CD14-positive monocyte (primary cell): ENCODE data around the gene EXOC8. TPM values are rescaled to one million over a fixed set of nuclear protein-coding genes. Genes with fewer than 3 reads are reported as not detected.

ENCODE experiments used
- DNase-seq, 3 donors: peaks; one replicate each; pipeline ENCODE4 v3.0.0-alpha.2; 2011 to 2022
- H2AFZ ChIP-seq: 2 replicates; pipeline ENCODE4 v1.6.0; 2012; ENCODE audit warnings: mild to moderate bottlenecking, low read depth, low read length, inconsistent platforms; ENCODE audit not compliant: insufficient read depth, poor library complexity, severe bottlenecking
- H3K27ac ChIP-seq, 2 donors: 1 replicate in 1 of 2; 2 replicates in 1 of 2; pipeline ENCODE4 v1.5.1; 2012 to 2013; ENCODE audit warnings: low read length in 2 of 2, control low read depth in 1 of 2, inconsistent platforms in 1 of 2, low read depth in 1 of 2, mild to moderate bottlenecking in 1 of 2
- H3K27me3 ChIP-seq, 2 donors: one replicate each; pipeline versions ENCODE4 v1.6.0 to v1.6.1; 2011 to 2013; ENCODE audit warnings: low read length in 2 of 2; ENCODE audit not compliant: control insufficient read depth in 2 of 2, insufficient read depth in 2 of 2
- H3K36me3 ChIP-seq, 2 donors: replicated peaks in 1 of 2; 1 replicate in 1 of 2; 2 replicates in 1 of 2; pipeline versions ENCODE4 v1.5.1 to v1.6.1; 2012 to 2013; ENCODE audit warnings: low read length in 2 of 2, control low read depth in 1 of 2, inconsistent platforms in 1 of 2, mild to moderate bottlenecking in 1 of 2; ENCODE audit not compliant: insufficient read depth in 2 of 2, control insufficient read depth in 1 of 2
- H3K4me1 ChIP-seq, 2 donors: 1 replicate in 1 of 2; 2 replicates in 1 of 2; pipeline versions ENCODE4 v1.5.1 to v1.6.1; 2012 to 2013; ENCODE audit warnings: low read length in 2 of 2, control low read depth in 1 of 2, inconsistent platforms in 1 of 2, mild to moderate bottlenecking in 1 of 2, moderate library complexity in 1 of 2; ENCODE audit not compliant: insufficient read depth in 2 of 2, control insufficient read depth in 1 of 2
- H3K4me2 ChIP-seq: replicated peaks from 2 replicates; pipeline ENCODE3; 2012; ENCODE audit warnings: low read length, moderate library complexity, mild to moderate bottlenecking; ENCODE audit not compliant: poor library complexity, severe bottlenecking; ENCODE audit errors: extremely low read depth
- H3K4me3 ChIP-seq, 3 experiments: fragments of 200-600 bp in 1 of 3; sonication (generic) in 1 of 3; replicated peaks in 1 of 3; 1 replicate in 2 of 3; 2 replicates in 1 of 3; pipeline ENCODE4 v1.5.1; 2011 to 2013; ENCODE audit warnings: low read length in 3 of 3, mild to moderate bottlenecking in 3 of 3, control low read depth in 2 of 3, low read depth in 2 of 3, inconsistent platforms in 1 of 3, moderate library complexity in 1 of 3
- H3K79me2 ChIP-seq: 2 replicates; pipeline ENCODE4 v1.6.0; 2012; ENCODE audit warnings: mild to moderate bottlenecking, control low read depth, inconsistent platforms, low read length, moderate library complexity; ENCODE audit not compliant: insufficient read depth
- H3K9ac ChIP-seq: 2 replicates; pipeline ENCODE4 v1.6.0; 2017; ENCODE audit warnings: low read length, mild to moderate bottlenecking; ENCODE audit not compliant: insufficient read depth, poor library complexity, severe bottlenecking
- H3K9me3 ChIP-seq, 2 donors: replicated peaks in 1 of 2; 1 replicate in 1 of 2; 2 replicates in 1 of 2; pipeline versions ENCODE4 v1.5.1 to v1.6.1; 2012 to 2013; ENCODE audit warnings: low read length in 2 of 2, control low read depth in 1 of 2; ENCODE audit not compliant: control insufficient read depth in 1 of 2, insufficient read depth in 1 of 2
- H4K20me1 ChIP-seq: 2 replicates; pipeline ENCODE4 v1.6.0; 2012; ENCODE audit warnings: mild to moderate bottlenecking, low read length, control low read depth, moderate library complexity; ENCODE audit not compliant: insufficient read depth
- H3K27ac Mint-ChIP-seq, 7 donors: one replicate each; pipeline ENCODE4 v1.8.0; 2020; ENCODE audit warnings: mild to moderate bottlenecking in 7 of 7, mixed read lengths in 7 of 7, moderate library complexity in 6 of 7, inconsistent platforms in 2 of 7
- H3K27me3 Mint-ChIP-seq, 3 donors: one replicate each; pipeline ENCODE4 v1.8.0; 2021 to 2022; ENCODE audit warnings: low read depth in 3 of 3, mild to moderate bottlenecking in 3 of 3, mixed read lengths in 3 of 3, moderate library complexity in 3 of 3, inconsistent platforms in 1 of 3
- H3K36me3 Mint-ChIP-seq, 2 donors: one replicate each; pipeline ENCODE4 v1.8.0; 2020; ENCODE audit warnings: mixed read lengths in 2 of 2, inconsistent platforms in 1 of 2, mild to moderate bottlenecking in 1 of 2
- H3K4me1 Mint-ChIP-seq: one replicate; pipeline ENCODE4 v1.8.0; 2020; ENCODE audit warnings: mild to moderate bottlenecking, mixed read lengths
- H3K4me3 Mint-ChIP-seq, 2 donors: one replicate each; pipeline ENCODE4 v1.8.0; 2020; ENCODE audit warnings: mild to moderate bottlenecking in 2 of 2, mixed read lengths in 2 of 2, moderate library complexity in 1 of 2
- H3K9me3 Mint-ChIP-seq, 7 donors: one replicate each; pipeline ENCODE4 v1.8.0; 2020 to 2022; ENCODE audit warnings: mixed read lengths in 7 of 7, mild to moderate bottlenecking in 6 of 7, moderate library complexity in 6 of 7, inconsistent platforms in 2 of 7
- WGBS: methylation state at CpG from one replicate; pipeline ENCODE4 v1.1.5; 2013; ENCODE audit warnings: missing lambda C conversion rate; ENCODE audit not compliant: insufficient coverage; 5-methylcytosine and 5-hydroxymethylcytosine counted together
- intact Hi-C, 2 donors: fragments of 100-400 bp; cut with micrococcal nuclease; formaldehyde crosslinking; loops; one replicate each; pipeline versions ENCODE4 v1.15.0 to v1.15.1; 2023
- polyA plus RNA-seq, 3 donors: library from polyadenylated mRNA; depleted of rRNA in 1 of 3; unstranded in 2 of 3; stranded (reverse) in 1 of 3; fragments of 300-500 nt in 2 of 3; fragments of >200 nt in 1 of 3; fragmentation: Illumina TruSeq in 2 of 3; gene quantifications; 1 replicate in 2 of 3; 2 replicates in 1 of 3; pipeline ENCODE4 v1.2.3, GENCODE V29; 2012 to 2021
- TF ChIP-seq, protein P1 (sequence below): fragments of 200-600 bp; IDR thresholded peaks from one replicate; pipeline ENCODE4 v1.8.0; 2022; ENCODE audit warnings: antibody characterized with exemption, mild to moderate bottlenecking

EXOC8 gene
- polyA plus RNA-seq, 3 donors: 2.8 to 7.8 (median 3.1) TPM

DNA sequence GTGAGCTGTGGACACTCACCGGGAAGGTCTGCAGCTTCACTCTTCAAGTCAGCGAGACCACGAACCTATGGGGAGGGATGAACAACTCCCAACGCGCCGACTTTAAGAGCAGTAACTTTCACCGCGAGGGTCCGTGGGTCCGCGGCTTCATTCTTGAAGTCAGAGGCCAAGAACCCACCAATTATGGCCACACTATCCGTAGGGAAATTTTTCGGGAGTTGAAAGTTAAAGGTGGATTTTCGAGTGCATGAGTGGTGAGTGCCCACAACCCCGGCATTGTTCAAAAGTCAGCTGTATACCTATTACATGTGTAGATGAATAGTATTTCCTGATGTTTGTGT, 19.7 kb downstream of the EXOC8 start:
- Mint-ChIP-seq H3K36me3 (no peaks in the 10 kb centered on the region), H3K27ac (no peak overlapping the region), H3K4me3 (no peak overlapping the region), H3K27me3 (peaks cover 0 to 2% (median 1%) of the 10 kb centered on the region in 3 donors), H3K9me3 (peaks cover 0 to 13% (median 3%) of the 10 kb centered on the region in 7 donors), H3K4me1 (peaks cover 4% of the 10 kb centered on the region)
- Histone ChIP-seq H3K36me3 (no peaks in the 10 kb centered on the region), H3K4me1 (no peaks in the 10 kb centered on the region), H3K79me2 (no peaks in the 10 kb centered on the region), H4K20me1 (no peaks in the 10 kb centered on the region), H3K9ac (no peak overlapping the region), H3K27ac (no peak overlapping the region), H2AFZ (no peak overlapping the region), H3K9me3 (peaks cover 0 to 7% of the 10 kb centered on the region in 2 donors), H3K4me3 (no peak overlapping the region), H3K4me2 (no peak overlapping the region), H3K27me3 (no peaks in the 10 kb centered on the region)
- intact Hi-C loops: no loop called here
- 92% methylated on average over 6 of the region's 15 CpGs for WGBS
- TF ChIP-seq, protein P1, sequence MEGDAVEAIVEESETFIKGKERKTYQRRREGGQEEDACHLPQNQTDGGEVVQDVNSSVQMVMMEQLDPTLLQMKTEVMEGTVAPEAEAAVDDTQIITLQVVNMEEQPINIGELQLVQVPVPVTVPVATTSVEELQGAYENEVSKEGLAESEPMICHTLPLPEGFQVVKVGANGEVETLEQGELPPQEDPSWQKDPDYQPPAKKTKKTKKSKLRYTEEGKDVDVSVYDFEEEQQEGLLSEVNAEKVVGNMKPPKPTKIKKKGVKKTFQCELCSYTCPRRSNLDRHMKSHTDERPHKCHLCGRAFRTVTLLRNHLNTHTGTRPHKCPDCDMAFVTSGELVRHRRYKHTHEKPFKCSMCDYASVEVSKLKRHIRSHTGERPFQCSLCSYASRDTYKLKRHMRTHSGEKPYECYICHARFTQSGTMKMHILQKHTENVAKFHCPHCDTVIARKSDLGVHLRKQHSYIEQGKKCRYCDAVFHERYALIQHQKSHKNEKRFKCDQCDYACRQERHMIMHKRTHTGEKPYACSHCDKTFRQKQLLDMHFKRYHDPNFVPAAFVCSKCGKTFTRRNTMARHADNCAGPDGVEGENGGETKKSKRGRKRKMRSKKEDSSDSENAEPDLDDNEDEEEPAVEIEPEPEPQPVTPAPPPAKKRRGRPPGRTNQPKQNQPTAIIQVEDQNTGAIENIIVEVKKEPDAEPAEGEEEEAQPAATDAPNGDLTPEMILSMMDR: no peak
- no peak for DNase-seq

DNA sequence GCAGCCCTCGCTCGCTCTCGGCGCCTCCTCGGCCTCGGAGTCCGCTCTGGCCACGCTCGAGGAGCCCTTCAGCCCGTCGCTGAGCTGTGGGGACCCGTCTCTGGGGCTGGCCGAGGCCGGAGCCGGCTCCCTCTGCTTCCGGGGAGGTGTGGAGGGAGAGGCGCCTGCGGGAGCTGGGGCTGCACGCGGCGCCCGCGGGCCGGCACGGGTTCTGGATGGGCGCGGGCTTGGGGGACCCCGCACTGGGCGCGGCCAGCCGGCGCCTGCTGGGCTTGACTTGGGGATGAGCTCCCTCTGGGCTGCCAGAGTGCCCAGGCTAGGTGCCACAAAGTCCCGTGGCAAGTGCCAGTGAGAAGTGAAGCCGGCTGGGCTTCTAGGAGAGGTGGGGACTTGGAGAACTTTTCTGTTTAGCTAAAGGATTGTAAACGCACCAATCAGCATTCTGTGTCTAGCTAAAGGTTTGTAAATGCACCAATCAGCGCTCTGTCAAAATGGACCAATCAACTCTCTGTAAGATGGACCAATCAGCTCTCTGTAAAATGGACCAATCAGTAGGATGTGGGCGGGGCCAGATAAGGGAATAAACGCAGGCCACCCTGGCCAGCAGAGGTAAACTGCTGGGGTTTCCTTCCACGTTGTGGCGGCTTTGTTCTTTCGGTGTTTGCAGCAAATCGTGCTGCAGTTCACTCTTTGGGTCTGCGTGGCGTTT, 20.2 kb downstream of the EXOC8 start:
- Histone ChIP-seq H3K4me1 (no peaks in the 10 kb centered on the region), H3K36me3 (no peaks in the 10 kb centered on the region), H3K79me2 (no peaks in the 10 kb centered on the region), H3K4me2 (no peak overlapping the region), H3K27me3 (no peaks in the 10 kb centered on the region), H2AFZ (no peak overlapping the region), H3K9me3 (peaks cover 0 to 7% of the 10 kb centered on the region in 2 donors), H4K20me1 (no peaks in the 10 kb centered on the region), H3K9ac (no peak overlapping the region), H3K4me3 (no peak overlapping the region), H3K27ac (no peak overlapping the region)
- Mint-ChIP-seq H3K36me3 (no peaks in the 10 kb centered on the region), H3K27ac (no peak overlapping the region), H3K9me3 (peaks cover 0 to 13% (median 3%) of the 10 kb centered on the region in 7 donors), H3K4me3 (no peak overlapping the region), H3K27me3 (peaks cover 0 to 2% (median 1%) of the 10 kb centered on the region in 3 donors), H3K4me1 (peaks cover 4% of the 10 kb centered on the region)
- intact Hi-C loops: no loop called here
- TF ChIP-seq, protein P1: no peak
- WGBS: 99% methylated on average over 44 of the region's 44 CpGs
- no peak for DNase-seq
